GM20000 (cell line): ENCODE data around the gene QRICH1.
"Not testable (repeated sequence)": the region's sequence is repeated elsewhere in the genome, so short reads cannot be mapped to it uniquely, and the experiment has no call there.

Experiments used
- DNase-seq: peaks from one replicate; pipeline ENCODE4 v3.0.0; 2012; ENCODE audit warnings: low spot score
- TF ChIP-seq, protein P1 (sequence below): IDR thresholded peaks from 2 replicates; pipeline ENCODE4 v1.5.1; 2012; ENCODE audit warnings: mild to moderate bottlenecking, control low read depth; ENCODE audit errors: extremely low read depth, missing control alignments

QRICH1 gene

DNA sequence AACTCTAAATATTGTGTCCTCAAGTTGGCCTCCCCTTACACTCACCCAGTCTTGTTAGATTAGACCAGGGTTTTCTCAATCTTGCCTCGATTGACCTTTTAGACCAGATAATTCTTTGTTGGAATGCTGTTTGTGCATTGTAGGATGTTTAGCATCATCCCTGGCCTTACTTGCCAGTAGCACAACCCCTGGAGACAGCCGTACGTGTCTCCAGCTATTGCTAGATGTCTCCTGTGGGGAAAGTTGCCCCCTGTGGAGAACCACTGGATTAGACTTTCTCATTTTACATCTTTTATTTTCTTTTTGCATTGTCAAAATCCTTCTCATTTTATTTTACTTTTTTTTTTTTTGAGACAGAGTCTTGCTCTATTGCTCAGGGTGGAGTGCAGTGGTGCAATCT, 84.5 kb downstream of the QRICH1 start:
- TF ChIP-seq, protein P1, sequence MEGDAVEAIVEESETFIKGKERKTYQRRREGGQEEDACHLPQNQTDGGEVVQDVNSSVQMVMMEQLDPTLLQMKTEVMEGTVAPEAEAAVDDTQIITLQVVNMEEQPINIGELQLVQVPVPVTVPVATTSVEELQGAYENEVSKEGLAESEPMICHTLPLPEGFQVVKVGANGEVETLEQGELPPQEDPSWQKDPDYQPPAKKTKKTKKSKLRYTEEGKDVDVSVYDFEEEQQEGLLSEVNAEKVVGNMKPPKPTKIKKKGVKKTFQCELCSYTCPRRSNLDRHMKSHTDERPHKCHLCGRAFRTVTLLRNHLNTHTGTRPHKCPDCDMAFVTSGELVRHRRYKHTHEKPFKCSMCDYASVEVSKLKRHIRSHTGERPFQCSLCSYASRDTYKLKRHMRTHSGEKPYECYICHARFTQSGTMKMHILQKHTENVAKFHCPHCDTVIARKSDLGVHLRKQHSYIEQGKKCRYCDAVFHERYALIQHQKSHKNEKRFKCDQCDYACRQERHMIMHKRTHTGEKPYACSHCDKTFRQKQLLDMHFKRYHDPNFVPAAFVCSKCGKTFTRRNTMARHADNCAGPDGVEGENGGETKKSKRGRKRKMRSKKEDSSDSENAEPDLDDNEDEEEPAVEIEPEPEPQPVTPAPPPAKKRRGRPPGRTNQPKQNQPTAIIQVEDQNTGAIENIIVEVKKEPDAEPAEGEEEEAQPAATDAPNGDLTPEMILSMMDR: no peak

DNA sequence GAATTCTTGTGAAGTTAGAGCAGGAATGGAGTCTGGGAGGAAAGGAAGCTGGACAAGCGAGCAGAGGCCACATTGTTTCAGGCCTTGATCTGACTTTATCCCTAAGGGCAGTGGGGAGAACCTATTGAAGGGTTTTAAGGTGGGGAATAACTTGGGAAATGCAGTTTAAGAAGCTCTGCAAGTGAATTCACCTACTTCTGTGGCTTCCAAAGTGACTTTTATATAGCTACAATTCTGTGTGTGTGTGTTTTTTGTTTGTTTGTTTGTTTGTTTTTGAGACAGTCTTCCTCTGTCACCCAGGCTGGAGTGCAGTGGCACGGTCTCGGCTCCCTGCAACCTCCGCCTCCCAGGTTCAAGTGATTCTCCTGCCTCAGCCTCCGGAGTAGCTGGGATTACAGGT, 85.2 kb downstream of the QRICH1 start:
- DNase-seq: not testable (repeated sequence)

More for the DNA sequence above, 84.5 kb downstream of the QRICH1 start:
- no peak for DNase-seq

DNA sequence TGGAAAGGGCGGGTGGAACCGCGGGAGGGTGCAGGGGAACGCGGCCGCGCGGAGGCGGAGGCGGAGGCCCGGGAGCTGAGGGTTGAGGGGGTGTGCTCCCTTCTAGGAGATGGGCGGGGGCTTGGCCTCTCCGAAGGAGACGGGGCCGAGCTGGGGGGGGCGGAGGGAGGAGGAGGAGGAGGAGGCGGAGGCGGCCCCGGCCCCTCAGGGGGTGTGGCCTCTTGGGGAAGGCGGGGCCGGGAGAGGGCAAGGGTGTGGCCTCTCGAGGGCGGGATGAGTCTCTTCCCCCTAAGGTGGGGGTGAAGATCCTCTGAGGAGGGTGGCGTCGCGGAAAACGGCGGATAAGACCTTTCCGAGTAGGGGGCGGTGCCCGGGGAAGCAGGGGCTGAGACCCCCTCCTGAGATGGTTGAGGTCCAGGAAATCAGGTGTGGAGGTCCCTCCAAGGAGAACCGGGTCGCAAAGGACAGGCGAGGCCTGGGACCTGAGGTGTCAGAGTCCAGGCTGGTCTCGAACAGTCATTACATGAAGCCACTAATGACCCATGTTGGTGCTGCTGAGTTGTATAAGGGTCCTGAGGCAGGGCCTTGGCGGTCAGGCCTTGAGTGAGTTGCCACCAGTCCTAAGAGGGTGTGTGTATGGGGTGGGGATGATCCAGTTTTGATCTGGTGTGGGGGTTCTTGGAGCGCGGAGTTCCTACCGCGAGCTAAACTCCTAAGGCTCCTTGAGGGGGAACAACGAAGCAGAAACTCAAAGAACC, 85.9 kb downstream of the QRICH1 start:
- peak; percentile 87 for DNase-seq
- TF ChIP-seq, protein P1: no peak

DNA sequence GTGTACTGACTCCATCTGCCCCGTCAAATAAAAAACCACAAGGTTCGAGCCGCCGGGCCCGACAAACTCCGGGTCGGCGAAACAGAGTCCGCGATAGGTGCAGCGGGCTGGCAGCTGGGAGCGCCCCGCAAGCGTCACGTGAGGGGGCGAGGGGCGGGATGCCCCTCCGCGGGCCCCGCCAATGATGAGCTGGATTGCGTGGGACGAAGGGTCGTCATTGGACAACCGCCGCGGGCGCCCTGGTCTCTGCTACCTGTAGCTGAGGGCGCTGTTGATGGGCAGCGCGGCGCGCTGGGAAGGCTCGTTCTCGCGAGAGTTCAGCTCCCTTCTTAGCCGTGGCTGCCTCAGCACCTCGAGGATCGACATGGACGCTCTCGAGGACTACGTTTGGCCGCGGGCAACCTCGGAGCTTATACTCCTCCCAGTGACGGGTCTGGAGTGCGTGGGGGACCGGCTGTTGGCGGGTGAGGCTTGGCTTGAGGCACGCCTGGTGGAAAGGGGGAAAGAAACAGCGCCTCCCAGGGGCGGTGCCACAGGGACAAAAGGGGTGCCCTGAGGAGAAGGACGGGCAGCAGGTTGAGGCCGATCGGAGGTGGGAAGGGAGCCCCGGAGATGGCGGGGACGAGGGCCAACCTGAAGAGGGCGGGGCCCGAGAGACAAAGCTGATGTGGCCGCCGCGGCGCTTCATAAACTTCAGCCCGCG, 86.7 kb downstream of the QRICH1 start, which contains the start of gene WDR6:
Gene WDR6 (plus strand): TSS at position 324 of the 703 bp plus-strand sequence. CDS start 41 bp downstream, at position 365.
- TF ChIP-seq, protein P1: peak; percentile 35

DNA sequence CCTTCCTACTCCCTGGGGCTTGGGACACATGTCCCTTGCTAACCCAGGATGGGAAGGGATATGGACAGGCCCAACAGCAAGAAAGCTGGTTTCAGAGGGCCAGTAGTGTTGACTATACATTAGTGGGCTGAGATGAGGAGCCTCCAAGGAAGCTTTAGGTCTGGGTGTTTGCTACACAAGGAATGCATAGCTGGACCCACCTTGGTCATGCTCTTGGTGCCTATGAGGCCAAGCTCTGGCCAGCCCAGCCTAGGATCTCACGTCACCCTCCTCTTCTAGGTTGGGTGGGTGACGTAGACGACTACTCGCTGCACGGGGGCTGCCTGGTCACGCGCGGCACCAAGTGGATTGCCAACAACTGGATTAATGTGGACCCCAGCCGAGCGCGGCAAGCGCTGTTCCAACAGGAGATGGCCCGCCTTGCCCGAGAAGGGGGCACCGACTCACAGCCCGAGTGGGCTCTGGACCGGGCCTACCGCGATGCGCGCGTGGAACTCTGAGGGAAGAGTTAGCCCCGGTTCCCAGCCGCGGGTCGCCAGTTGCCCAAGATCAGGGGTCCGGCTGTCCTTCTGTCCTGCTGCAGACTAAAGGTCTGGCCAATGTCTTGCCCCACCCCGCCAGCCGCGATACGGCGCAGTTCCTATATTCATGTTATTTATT, 87.3 kb downstream of the QRICH1 start:
- TF ChIP-seq, protein P1: no peak
- DNase-seq: no peak

More for the DNA sequence above, 86.7 kb downstream of the QRICH1 start, which contains the start of gene WDR6:
- peak; percentile 97 for DNase-seq

DNA sequence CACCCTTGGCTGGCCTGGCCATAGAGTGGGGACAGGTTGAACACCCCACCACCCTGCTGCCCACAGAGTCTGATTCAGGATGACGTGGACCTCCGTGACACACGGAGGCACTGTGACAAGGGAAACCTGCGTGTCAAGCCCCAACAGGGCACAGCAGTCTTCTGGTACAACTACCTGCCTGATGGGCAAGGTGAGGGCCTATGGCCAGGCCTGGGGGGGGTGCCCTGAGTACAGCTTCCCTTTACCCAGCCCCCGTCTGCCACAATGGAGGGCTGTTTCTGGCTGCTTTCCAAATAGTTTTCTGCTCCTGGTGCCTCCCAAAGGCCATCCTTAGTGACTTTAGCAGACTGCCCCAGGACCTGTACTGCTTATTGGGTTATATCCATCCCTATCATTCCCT, 87.9 kb downstream of the QRICH1 start:
- DNase-seq: no peak
- TF ChIP-seq, protein P1: no peak

DNA sequence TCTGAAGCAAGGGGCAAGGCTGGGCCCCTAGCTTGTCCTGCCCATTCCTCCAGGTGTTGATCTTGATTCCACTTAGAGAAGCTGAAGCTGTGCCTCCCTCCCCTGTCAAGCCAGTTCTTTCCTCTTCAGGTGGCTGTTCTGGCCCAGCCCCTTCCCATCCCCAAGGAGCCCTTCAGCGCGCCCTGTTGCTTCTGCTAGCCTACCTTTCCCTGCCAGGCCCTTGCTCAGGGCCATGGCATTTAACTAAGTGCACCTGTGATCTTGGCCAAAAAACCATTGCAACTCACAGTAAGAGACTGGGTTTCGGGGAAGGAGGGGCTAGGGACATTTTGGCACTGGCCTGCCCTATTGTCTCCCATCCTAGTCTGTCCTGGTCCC, 88.6 kb downstream of the QRICH1 start:
- TF ChIP-seq, protein P1: no peak
- no peak for DNase-seq
